Kidney (tissue), 14 donors: Measurements from ENCODE around the gene IL1RAP. TPM values are rescaled to one million over a fixed set of nuclear protein-coding genes. Genes with fewer than 3 reads are reported as not detected.
A peak's percentile ranks its signal among the peaks of the same experiment; 100 is the strongest.

Experiments used
- DNase-seq, 5 donors: peaks; one replicate each; pipeline ENCODE4 v3.0.0-alpha.2; 2013 to 2020
- FAIRE-seq: peaks from 2 replicates; lab custom pipeline; 2012; peaks lifted over from hg19 to GRCh38; lab: Jason Lieb, UNC
- H3K27ac ChIP-seq, 2 donors: one replicate each; pipeline ENCODE4 v1.7.0; 2013; ENCODE audit warnings: low read depth in 2 of 2, low read length in 2 of 2, inconsistent platforms in 1 of 2
- H3K27me3 ChIP-seq: one replicate; pipeline ENCODE4 v1.7.1; 2013; ENCODE audit warnings: low read length, inconsistent platforms; ENCODE audit not compliant: control insufficient read depth, insufficient read depth
- H3K36me3 ChIP-seq, 3 donors: one replicate each; pipeline versions ENCODE4 v1.7.0 to v1.7.1; 2013; ENCODE audit warnings: low read length in 3 of 3, control low read depth in 1 of 3, inconsistent platforms in 1 of 3; ENCODE audit not compliant: insufficient read depth in 3 of 3, control insufficient read depth in 2 of 3
- H3K4me1 ChIP-seq, 3 donors: one replicate each; pipeline versions ENCODE4 v1.7.0 to v1.7.1; 2013; ENCODE audit warnings: low read length in 3 of 3, inconsistent platforms in 1 of 3, low read depth in 1 of 3; ENCODE audit not compliant: control insufficient read depth in 2 of 3, insufficient read depth in 2 of 3
- H3K4me3 ChIP-seq, 3 donors: one replicate each; pipeline versions ENCODE4 v1.7.0 to v1.8.1; 2013; ENCODE audit warnings: low read length in 3 of 3, control low read depth in 1 of 3, inconsistent platforms in 1 of 3
- H3K9ac ChIP-seq, 3 donors: one replicate each; pipeline versions ENCODE4 v1.7.0 to v1.7.1; 2013; ENCODE audit warnings: low read length in 3 of 3, control low read depth in 1 of 3, inconsistent platforms in 1 of 3
- H3K9me3 ChIP-seq, 3 donors: one replicate each; pipeline versions ENCODE4 v1.7.0 to v1.7.1; 2013; ENCODE audit warnings: low read length in 3 of 3, control low read depth in 1 of 3, inconsistent platforms in 1 of 3; ENCODE audit not compliant: control insufficient read depth in 2 of 3, insufficient read depth in 1 of 3
- CTCF ChIP-seq: IDR thresholded peaks from 3 replicates; pipeline ENCODE4 v1.5.1; 2012; ENCODE audit warnings: mild to moderate bottlenecking, moderate library complexity, borderline replicate concordance; ENCODE audit not compliant: insufficient read depth; ENCODE audit errors: extremely low read depth
- intact Hi-C: fragments of 100-400 bp; cut with DNase I; formaldehyde crosslinking; loops from one replicate; pipeline ENCODE4 v1.11.1; 2022
- polyA plus RNA-seq: library from polyadenylated mRNA; stranded (reverse); fragments of 350-450 nt; fragmentation: Illumina TruSeq; extraction: RNeasy Lipid Tissue Mini Kit (QIAGEN cat#74804); gene quantifications from one replicate; pipeline ENCODE4 v1.2.3, GENCODE V29; 2014; ENCODE audit warnings: low read depth, low replicate concordance; ENCODE audit not compliant: insufficient read depth
- total RNA-seq: library from RNA; stranded (reverse); fragmentation: NEBNext Ultra II Directional; extraction: Animal tissue kit (Norgen Biotek cat#: 25700); gene quantifications from one replicate; pipeline ENCODE4 v1.2.1, GENCODE V29; 2021
- donor health status: control.
- donor health status: control.
- donor health status: control.
- donor health status: control.
- donor health status: control.
- donor health status: DM: yes; HTN: yes; CAD: no.
- donor health status: Normal renal cell carcinoma (clear cell type).

IL1RAP gene
- total and polyA plus RNA-seq, 2 donors from 2014 or later: 1.7 to 10.0 TPM

- H3K9me3 ChIP-seq: no peaks in the 10 kb centered on the region
- FAIRE-seq (no peak), DNase-seq (no peak)
- H3K27ac ChIP-seq: no peak overlapping the region
- H3K4me1 ChIP-seq: no peaks in the 10 kb centered on the region
- no peak for TF ChIP-seq CTCF
- no peaks in the 10 kb centered on the region for H3K27me3 ChIP-seq
- no peak overlapping the region for H3K4me3 ChIP-seq
- H3K9ac ChIP-seq: no peak overlapping the region
- intact Hi-C loops: no loop called here
- no peaks in the 10 kb centered on the region for H3K36me3 ChIP-seq
These were observed 178.4 kb downstream of the IL1RAP start for GRCh38 chr3:190692256-190692655.

GRCh38 chr3:190694335-190695001 lies 180.6 kb downstream of the IL1RAP start:
- TF ChIP-seq CTCF: no peak
- no peak overlapping the region for H3K4me3 ChIP-seq
- no peaks in the 10 kb centered on the region for H3K4me1 ChIP-seq
- DNase-seq: peak in 1 of 5 donors; percentile 25
- intact Hi-C loops: no loop called here
- H3K36me3 ChIP-seq: no peaks in the 10 kb centered on the region
- H3K9me3 ChIP-seq: no peaks in the 10 kb centered on the region
- H3K9ac ChIP-seq: no peak overlapping the region
- H3K27me3 ChIP-seq: no peaks in the 10 kb centered on the region
- H3K27ac ChIP-seq: no peak overlapping the region
- no peak for FAIRE-seq

- intact Hi-C loops: no loop called here
- Histone ChIP-seq H3K9me3 (no peaks in the 10 kb centered on the region), H3K4me1 (no peaks in the 10 kb centered on the region), H3K9ac (no peak overlapping the region), H3K27me3 (no peaks in the 10 kb centered on the region), H3K36me3 (no peaks in the 10 kb centered on the region), H3K4me3 (no peak overlapping the region), H3K27ac (no peak overlapping the region)
- DNase-seq (no peak), FAIRE-seq (no peak)
- no peak for TF ChIP-seq CTCF
These were observed 181.3 kb downstream of the IL1RAP start for GRCh38 chr3:190695225-190695624.

DNA sequence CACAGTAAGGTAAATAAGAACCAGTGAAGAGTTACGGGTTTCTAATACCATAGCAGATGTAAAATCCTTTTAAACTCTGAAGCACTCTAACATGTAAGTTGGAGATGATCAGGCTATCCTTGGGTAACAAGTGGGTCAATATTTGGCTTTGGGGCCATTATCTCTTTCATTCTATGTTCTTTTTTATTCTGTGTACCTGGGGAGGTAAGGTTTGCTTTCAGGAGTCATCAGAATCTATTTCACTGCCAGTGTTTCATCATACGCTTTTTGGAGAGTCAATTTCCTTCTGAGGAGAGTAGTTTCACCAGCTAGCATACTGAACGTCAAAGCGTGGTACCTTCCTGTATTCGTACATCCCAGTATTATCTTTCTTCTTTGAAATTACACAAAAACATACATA lies 182.1 kb downstream of the IL1RAP start:
- Histone ChIP-seq H3K4me3 (no peak overlapping the region), H3K9me3 (no peaks in the 10 kb centered on the region), H3K36me3 (no peaks in the 10 kb centered on the region), H3K27ac (no peak overlapping the region), H3K4me1 (no peaks in the 10 kb centered on the region), H3K9ac (no peak overlapping the region), H3K27me3 (no peaks in the 10 kb centered on the region)
- FAIRE-seq: no peak
- TF ChIP-seq CTCF: no peak
- intact Hi-C loops: no loop called here
- DNase-seq: no peak
